ENCODE data around the gene TICAM2. TPM values are rescaled to one million over a fixed set of nuclear protein-coding genes. Genes with fewer than 3 reads are reported as not detected.

The TICAM2 gene
- total RNA-seq, 1 experiment from 2014 or later, result 1.0 TPM

GRCh38 chr5:115532517-115532916 lies 69.8 kb downstream of the TICAM2 start:
- POLR2A ChIA-PET, result interaction anchor here (0.6 kb wide), 1 partner anchor 77 kb away, joined by 3 read pairs; no protein-coding TSS in a partner anchor

More at GRCh38 chr5:115532517-115532916, 69.8 kb downstream of the TICAM2 start:
- no peak overlapping the region for H3K4me3 Mint-ChIP-seq
- no peak overlapping the region for H3K27ac Mint-ChIP-seq
- H3K36me3 Mint-ChIP-seq, result peaks cover 21% of the 10 kb centered on the region
- no peak for TF ChIP-seq OVOL2 (CRISPR knock-in tag; IDR thresholded peaks at IDR 0.05; ENCODE audit: borderline replicate concordance)
- TF ChIP-seq NR1H2 (CRISPR knock-in tag; IDR thresholded peaks at IDR 0.05), result no peak
- no peak for TF ChIP-seq RELA (CRISPR knock-in tag; IDR thresholded peaks at IDR 0.05; ENCODE audit: borderline replicate concordance)
- TF ChIP-seq FOXK1 (CRISPR knock-in tag; IDR thresholded peaks at IDR 0.05), result no peak
- TF ChIP-seq PRDM15 (CRISPR knock-in tag; IDR thresholded peaks at IDR 0.05), result no peak
- TF ChIP-seq IRF2 (CRISPR knock-in tag; IDR thresholded peaks at IDR 0.05; ENCODE audit: borderline replicate concordance, low read depth), result no peak
- no peak for TF ChIP-seq ZNF317 (CRISPR knock-in tag; IDR thresholded peaks at IDR 0.05; ENCODE audit: borderline replicate concordance, low read depth)
- no peak for TF ChIP-seq ATF6 (CRISPR knock-in tag; IDR thresholded peaks at IDR 0.05)
- TF ChIP-seq AFF4 (CRISPR knock-in tag; IDR thresholded peaks at IDR 0.05; ENCODE audit: borderline replicate concordance), result no peak
- TF ChIP-seq ARID4B (CRISPR knock-in tag; IDR thresholded peaks at IDR 0.05; ENCODE audit: borderline replicate concordance), result no peak
- TF ChIP-seq E2F4 (CRISPR knock-in tag; IDR thresholded peaks at IDR 0.05; ENCODE audit: borderline replicate concordance, low read depth), result no peak
- no peak for TF ChIP-seq E2F1 (CRISPR knock-in tag; IDR thresholded peaks at IDR 0.05)
- no peak for TF ChIP-seq JAZF1 (CRISPR knock-in tag; IDR thresholded peaks at IDR 0.05)
- CTCF ChIA-PET, result no interaction called here
- ATAC-seq (no peak), DNase-seq (ENCODE audit: low spot score) (no peak)
- no peaks in the 10 kb centered on the region for H3K27me3 Mint-ChIP-seq (ENCODE audit: low read depth)
- no peaks in the 10 kb centered on the region for H3K9me3 Mint-ChIP-seq
- peaks cover 46% of the 10 kb centered on the region for H3K4me1 Mint-ChIP-seq
